HG03196 (cell line): ENCODE data around the gene ZMPSTE24.
"Not testable (repeated sequence)": the region's sequence is repeated elsewhere in the genome, so short reads cannot be mapped to it uniquely, and the experiment has no call there.

Experiments
- ATAC-seq: cut with Tn5 transposase; IDR thresholded peaks from one replicate; pipeline ENCODE4 v1.9.1; 2021; ENCODE audit not compliant: unreplicated experiment

The ZMPSTE24 gene

DNA sequence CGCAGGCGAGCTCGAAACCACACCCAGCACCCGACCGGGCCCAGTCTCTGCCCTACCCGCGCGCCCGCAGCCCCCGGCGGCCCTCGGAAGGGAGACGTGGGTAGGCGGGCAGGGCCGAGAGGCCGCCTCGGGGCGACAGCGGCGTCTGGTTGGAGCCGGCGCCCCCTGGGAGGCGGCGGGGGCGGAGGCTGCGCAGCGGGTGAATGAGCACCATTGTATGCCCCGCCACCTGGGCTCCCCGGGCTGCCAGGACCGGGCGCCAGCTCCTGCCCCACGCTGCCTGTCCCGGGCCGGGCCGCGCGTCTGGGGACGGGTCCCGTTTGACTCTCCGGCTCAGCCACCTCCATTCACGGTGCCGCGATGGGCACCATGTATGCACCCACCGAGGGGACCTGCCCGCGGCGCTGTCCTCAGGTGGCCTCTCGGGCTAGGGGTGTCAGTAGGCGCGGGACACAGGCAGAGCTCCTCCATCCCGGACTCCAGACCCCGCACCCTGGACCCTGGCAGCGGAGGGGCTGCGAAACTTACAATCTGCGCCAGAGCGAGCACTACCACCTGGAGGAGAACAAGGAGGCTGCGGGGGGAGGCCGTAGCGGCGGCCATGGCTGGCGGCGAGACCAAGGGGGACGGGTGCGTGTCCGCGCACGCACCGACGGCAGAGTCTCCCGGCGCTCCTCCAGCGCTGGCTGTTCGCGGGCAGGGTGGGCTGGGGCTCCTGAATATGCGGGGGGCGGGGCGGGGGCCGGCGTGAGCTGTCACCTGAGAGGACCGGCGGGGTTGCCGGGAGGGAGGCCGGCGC, 58.8 kb downstream of the ZMPSTE24 start, which contains the start of gene COL9A2:
TSS of gene COL9A2 (minus strand) at position 692 of the 799 bp plus-strand sequence. CDS start at position 603, 89 bp downstream.
- no peak for ATAC-seq

GRCh38 chr1:40317394-40318074, 59.5 kb downstream of the ZMPSTE24 start:
- no peak for ATAC-seq

- ATAC-seq: no peak
These were observed 60.4 kb downstream of the ZMPSTE24 start for GRCh38 chr1:40318476-40318875.

- no peak for ATAC-seq
These were observed 61.1 kb downstream of the ZMPSTE24 start for GRCh38 chr1:40318970-40319621.

DNA sequence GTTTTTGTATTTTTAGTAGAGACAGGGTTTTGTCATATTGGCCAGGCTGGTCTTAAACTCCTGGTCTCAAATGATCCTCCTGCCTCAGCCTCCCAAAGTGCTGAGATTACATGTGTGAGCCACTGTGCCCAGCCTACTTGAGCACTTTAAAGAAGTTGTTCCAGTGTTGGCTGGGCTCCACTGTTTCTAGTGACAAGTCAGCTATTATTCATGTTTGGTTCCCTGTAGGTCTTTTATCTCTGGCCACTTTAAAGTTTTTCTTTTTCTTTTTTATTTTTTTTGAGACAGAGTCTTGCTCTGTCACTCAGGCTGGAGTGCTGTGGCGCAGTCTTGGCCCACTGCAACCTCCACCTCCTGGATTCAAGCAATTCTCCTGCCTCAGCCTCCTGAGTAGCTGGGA, 73.4 kb downstream of the ZMPSTE24 start:
- not testable (repeated sequence) for ATAC-seq

DNA sequence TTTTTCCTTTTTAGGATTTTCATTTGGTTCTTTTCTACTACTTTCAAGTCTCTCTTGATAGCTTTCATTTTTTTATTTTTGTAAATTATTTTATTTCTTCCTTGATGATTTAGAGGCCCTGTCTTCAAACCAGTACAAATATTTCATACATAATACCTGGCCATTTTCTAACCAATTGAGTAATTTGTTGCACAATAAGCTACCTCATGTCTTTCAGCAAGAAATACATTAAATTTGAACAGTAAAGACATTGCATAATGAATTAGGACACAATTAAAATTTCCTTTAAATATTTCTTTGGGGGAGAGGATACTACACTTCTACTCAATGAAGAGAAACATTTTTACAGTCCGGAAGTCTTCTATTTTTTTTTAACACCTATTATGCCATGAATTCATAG, 74.7 kb downstream of the ZMPSTE24 start:
- no peak for ATAC-seq

- no peak for ATAC-seq
These were observed 79.4 kb downstream of the ZMPSTE24 start for GRCh38 chr1:40337443-40337842.

DNA sequence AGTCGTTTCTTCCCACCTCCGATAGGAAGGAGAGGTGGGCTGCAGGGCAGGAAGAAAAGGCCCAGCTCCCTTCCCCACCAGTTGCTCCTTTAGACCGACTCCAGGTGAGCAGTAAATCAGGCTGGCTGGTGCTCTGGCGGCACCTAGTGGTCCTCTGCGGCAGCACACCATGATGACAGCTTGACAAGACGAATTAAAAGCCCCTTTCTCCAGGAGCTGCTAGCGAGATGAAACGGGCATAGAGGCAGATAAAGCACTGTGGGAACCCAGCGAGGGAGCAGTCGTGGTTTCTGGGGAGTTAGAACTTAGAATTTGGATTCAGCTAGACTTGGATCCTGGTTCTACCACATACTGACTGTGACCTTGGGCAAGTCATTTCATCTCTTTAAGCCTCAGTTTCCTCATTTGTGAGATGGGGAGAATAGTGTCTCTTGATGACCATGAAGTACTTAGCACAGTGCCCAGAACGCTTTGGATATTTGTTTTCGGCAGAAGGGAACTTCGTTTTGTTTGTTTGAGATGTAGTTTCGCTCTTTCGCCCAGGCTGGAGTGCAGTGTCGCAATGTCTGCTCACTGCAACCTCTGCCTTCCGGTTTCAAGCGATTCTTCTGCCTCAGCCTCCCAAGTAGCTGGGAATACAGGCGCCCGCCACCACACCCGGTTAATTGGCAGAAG, 80.8 kb downstream of the ZMPSTE24 start:
- no peak for ATAC-seq

- no peak for ATAC-seq
These were observed 81.6 kb downstream of the ZMPSTE24 start for GRCh38 chr1:40339420-40340323.

DNA sequence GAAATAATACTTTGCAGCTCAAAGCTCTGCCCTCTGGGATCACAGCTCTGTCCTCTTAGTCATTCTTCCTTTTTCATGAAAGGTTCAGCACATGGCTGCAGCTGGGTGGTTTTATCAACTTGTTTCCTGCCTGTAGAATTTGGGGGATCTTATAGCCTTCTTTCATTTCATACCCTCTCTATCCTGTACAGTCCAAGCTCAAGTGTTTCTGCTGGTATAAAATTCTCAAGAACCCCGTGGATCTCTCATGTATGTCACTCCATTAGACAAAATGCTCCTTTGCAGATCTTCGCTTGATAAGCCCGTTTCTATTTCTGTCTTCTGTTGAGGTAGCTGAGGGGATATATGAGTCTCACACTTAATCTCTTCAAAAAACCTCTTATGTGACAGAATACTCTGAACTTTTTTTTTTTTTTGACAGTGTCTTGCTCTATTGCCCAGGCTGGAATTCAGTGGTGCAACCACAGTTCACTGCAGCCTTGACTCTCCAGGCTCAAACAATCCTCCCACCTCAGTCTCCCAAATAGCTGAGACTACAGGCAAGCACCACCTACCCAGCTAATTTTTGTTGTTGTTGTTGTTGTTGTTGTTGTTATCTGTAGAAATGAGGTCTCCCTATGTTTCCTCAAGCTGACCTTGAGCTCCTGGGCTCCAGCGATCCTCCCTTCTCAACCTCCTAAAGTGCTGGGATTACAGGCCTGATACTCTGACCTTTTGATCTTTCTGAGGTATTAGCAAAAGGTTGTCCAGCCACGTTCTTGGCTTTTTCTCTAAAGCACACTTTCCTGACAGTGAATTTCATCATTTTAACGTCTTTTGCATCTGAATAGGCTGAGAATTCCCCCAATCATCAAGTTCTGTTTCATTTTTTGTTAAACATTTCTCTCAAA, 83.7 kb downstream of the ZMPSTE24 start:
- no peak for ATAC-seq

GRCh38 chr1:40342381-40342717, 84.3 kb downstream of the ZMPSTE24 start:
- ATAC-seq: not testable (repeated sequence)
